KMS-11 (cell line): ENCODE results near the gene UGT1A7.
"Not testable (repeated sequence)": the region's sequence is repeated elsewhere in the genome, so short reads cannot be mapped to it uniquely, and the experiment has no call there.

Source experiments
- H2AFZ ChIP-seq: fragments of 200-600 bp; sonication (generic); 2 replicates; pipeline ENCODE4 v1.6.1; 2016; ENCODE audit warnings: antibody characterized with exemption, mixed run types, low read depth
- H3K27ac ChIP-seq: fragments of 200-600 bp; sonication (generic); 2 replicates; pipeline ENCODE4 v1.6.1; 2016; ENCODE audit warnings: mild to moderate bottlenecking, mixed run types
- H3K27me3 ChIP-seq: fragments of 200-600 bp; sonication (generic); 2 replicates; pipeline ENCODE4 v1.6.1; 2017; ENCODE audit warnings: mild to moderate bottlenecking, low read depth, mixed run types, moderate library complexity; ENCODE audit not compliant: insufficient read depth
- H3K36me3 ChIP-seq: fragments of 200-600 bp; sonication (generic); 2 replicates; pipeline ENCODE4 v1.6.1; 2017; ENCODE audit warnings: mild to moderate bottlenecking, mixed run types; ENCODE audit not compliant: insufficient read depth
- H3K4me1 ChIP-seq: fragments of 200-600 bp; sonication (generic); 2 replicates; pipeline ENCODE4 v1.6.1; 2016; ENCODE audit warnings: mild to moderate bottlenecking, low read depth, mixed run types; ENCODE audit not compliant: poor library complexity, severe bottlenecking
- H3K4me2 ChIP-seq: fragments of 200-600 bp; sonication (generic); 2 replicates; pipeline ENCODE4 v1.7.0; 2016; ENCODE audit warnings: mild to moderate bottlenecking, mixed run types
- H3K4me3 ChIP-seq: fragments of 200-600 bp; sonication (generic); IDR thresholded peaks from 2 replicates; pipeline ENCODE4 v1.6.1; 2017; ENCODE audit warnings: low read depth, low read length, mixed read lengths; ENCODE audit not compliant: insufficient read depth
- H3K79me2 ChIP-seq: fragments of 200-600 bp; sonication (generic); 2 replicates; pipeline ENCODE4 v1.6.1; 2016; ENCODE audit warnings: low read depth, mixed run types; ENCODE audit not compliant: insufficient read depth
- H3K9ac ChIP-seq: fragments of 200-600 bp; sonication (generic); 2 replicates; pipeline ENCODE4 v1.6.1; 2016; ENCODE audit warnings: mild to moderate bottlenecking, mixed run types
- H4K20me1 ChIP-seq: fragments of 200-600 bp; sonication (generic); 2 replicates; pipeline ENCODE4 v1.6.1; 2016; ENCODE audit warnings: mild to moderate bottlenecking, mixed run types; ENCODE audit not compliant: insufficient read depth
- CTCF ChIP-seq: fragments of 200-600 bp; sonication (generic); conservative IDR thresholded peaks from 2 replicates; pipeline ENCODE4 v1.6.1; 2017; ENCODE audit warnings: low read depth, mild to moderate bottlenecking, antibody characterized with exemption, low read length, moderate library complexity, mixed read lengths

The UGT1A7 gene

GRCh38 chr2:233747283-233747544 lies 65.5 kb downstream of the UGT1A7 start:
- no peaks in the 10 kb centered on the region for H3K36me3 ChIP-seq
- no peak overlapping the region for H3K27ac ChIP-seq

GRCh38 chr2:233750689-233751088 lies 69.0 kb downstream of the UGT1A7 start:
- not testable (repeated sequence) for H3K36me3 ChIP-seq, H2AFZ ChIP-seq, H3K27ac ChIP-seq, H3K4me2 ChIP-seq, H3K27me3 ChIP-seq, H3K4me1 ChIP-seq, H4K20me1 ChIP-seq, H3K9ac ChIP-seq, H3K79me2 ChIP-seq, H3K4me3 ChIP-seq

More at GRCh38 chr2:233747283-233747544, 65.5 kb downstream of the UGT1A7 start:
- Histone ChIP-seq H3K4me2 (no peak overlapping the region), H2AFZ (no peak overlapping the region), H3K4me1 (no peaks in the 10 kb centered on the region), H4K20me1 (no peaks in the 10 kb centered on the region), H3K79me2 (no peaks in the 10 kb centered on the region), H3K27me3 (no peaks in the 10 kb centered on the region), H3K9ac (no peak overlapping the region), H3K4me3 (no peak overlapping the region)
- no peak for TF ChIP-seq CTCF

GRCh38 chr2:233751212-233752009 lies 69.7 kb downstream of the UGT1A7 start:
- H3K4me3 ChIP-seq, H3K27me3 ChIP-seq, H3K79me2 ChIP-seq: not testable (repeated sequence)

GRCh38 chr2:233754872-233755611 lies 73.3 kb downstream of the UGT1A7 start:
- Histone ChIP-seq H2AFZ (no peak overlapping the region), H3K27me3 (no peaks in the 10 kb centered on the region), H3K4me1 (no peaks in the 10 kb centered on the region), H3K4me3 (no peak overlapping the region), H3K36me3 (no peaks in the 10 kb centered on the region), H4K20me1 (no peaks in the 10 kb centered on the region), H3K4me2 (no peak overlapping the region), H3K9ac (no peak overlapping the region), H3K27ac (no peak overlapping the region), H3K79me2 (no peaks in the 10 kb centered on the region)
- TF ChIP-seq CTCF: no peak

More at GRCh38 chr2:233751212-233752009, 69.7 kb downstream of the UGT1A7 start:
- not testable (repeated sequence) for H3K4me2 ChIP-seq, H2AFZ ChIP-seq, H3K36me3 ChIP-seq, H3K27ac ChIP-seq, H3K9ac ChIP-seq, H3K4me1 ChIP-seq, H4K20me1 ChIP-seq

GRCh38 chr2:233756429-233757081 lies 74.9 kb downstream of the UGT1A7 start:
- Histone ChIP-seq H3K4me1 (no peaks in the 10 kb centered on the region), H3K4me2 (no peak overlapping the region), H3K27ac (no peak overlapping the region), H3K79me2 (no peaks in the 10 kb centered on the region), H3K9ac (no peak overlapping the region), H3K4me3 (no peak overlapping the region), H3K36me3 (no peaks in the 10 kb centered on the region), H2AFZ (no peak overlapping the region), H3K27me3 (no peaks in the 10 kb centered on the region), H4K20me1 (no peaks in the 10 kb centered on the region)
- no peak for TF ChIP-seq CTCF
